GM12878 (cell line): Measurements from ENCODE around the gene SSH3. TPM values are rescaled to one million over a fixed set of nuclear protein-coding genes. Genes with fewer than 3 reads are reported as not detected.

Experiments used
- ASH2L ChIP-seq: fragments of 300-600, 200-600 bp; sonication (generic); IDR thresholded peaks from 2 replicates; pipeline ENCODE4 v1.6.1; 2017; ENCODE audit warnings: low read depth, mild to moderate bottlenecking, borderline replicate concordance
- ATF2 ChIP-seq: IDR thresholded peaks from 2 replicates; pipeline ENCODE4 v1.6.1; 2012; ENCODE audit warnings: low read length, inconsistent platforms
- BACH1 ChIP-seq: fragments of 450-650 bp; IDR thresholded peaks from 2 replicates; pipeline ENCODE4 v1.6.1; 2017; ENCODE audit warnings: mild to moderate bottlenecking, borderline replicate concordance
- CBFB ChIP-seq: IDR thresholded peaks from 2 replicates; pipeline ENCODE4 v1.6.1; 2016; ENCODE audit warnings: antibody characterized with exemption, low read depth
- EP300 ChIP-seq, 2 experiments: fragments of 150-350 bp in 1 of 2; IDR thresholded peaks; 2 replicates each; pipeline ENCODE4 v1.6.1; 2011 to 2012; ENCODE audit warnings: low read depth in 2 of 2, low read length in 2 of 2, borderline replicate concordance in 1 of 2, improper control_type of control experiment in 1 of 2, inconsistent platforms in 1 of 2; ENCODE audit not compliant: control insufficient read depth in 1 of 2
- FOXM1 ChIP-seq: IDR thresholded peaks from 2 replicates; pipeline ENCODE4 v1.6.1; 2012; ENCODE audit warnings: low read depth, mild to moderate bottlenecking, inconsistent platforms, low read length, moderate library complexity
- HCFC1 ChIP-seq: fragments of 150-350 bp; IDR thresholded peaks from 2 replicates; pipeline ENCODE4 v1.6.1; 2014; ENCODE audit warnings: low read length
- JUNB ChIP-seq: IDR thresholded peaks from 2 replicates; pipeline ENCODE4 v1.6.1; 2016; ENCODE audit warnings: antibody characterized with exemption, mild to moderate bottlenecking
- MEF2B ChIP-seq: fragments of 450-650 bp; IDR thresholded peaks from 2 replicates; pipeline ENCODE4 v1.6.1; 2018; ENCODE audit warnings: mild to moderate bottlenecking, moderate library complexity; ENCODE audit not compliant: partially characterized antibody, poor library complexity, severe bottlenecking
- NFYB ChIP-seq: IDR thresholded peaks from 2 replicates; pipeline ENCODE4 v1.6.1; 2011; ENCODE audit warnings: low read depth, mild to moderate bottlenecking, low read length, improper control_type of control experiment, moderate library complexity; ENCODE audit not compliant: insufficient read depth
- NKRF ChIP-seq: fragments of 450-650 bp; conservative IDR thresholded peaks from 2 replicates; pipeline ENCODE4 v1.6.1; 2017; ENCODE audit warnings: mild to moderate bottlenecking, moderate library complexity
- PAX8 ChIP-seq: fragments of 450-650 bp; IDR thresholded peaks from 2 replicates; pipeline ENCODE4 v1.6.1; 2017; ENCODE audit warnings: mild to moderate bottlenecking, moderate library complexity
- PML ChIP-seq: IDR thresholded peaks from 2 replicates; pipeline ENCODE4 v1.6.1; 2012; ENCODE audit warnings: low read length, inconsistent platforms
- POLR2AphosphoS5 ChIP-seq: IDR thresholded peaks from 2 replicates; pipeline ENCODE4 v1.6.1; 2011; ENCODE audit warnings: mild to moderate bottlenecking, low read length, inconsistent platforms
- RAD51 ChIP-seq: fragments of 450-650 bp; IDR thresholded peaks from 2 replicates; pipeline ENCODE4 v1.6.1; 2016; ENCODE audit warnings: moderate library complexity, mild to moderate bottlenecking, inconsistent platforms
- RBBP5 ChIP-seq: fragments of 200-600 bp; sonication (generic); conservative IDR thresholded peaks from 2 replicates; pipeline ENCODE4 v1.6.1; 2016
- RCOR1 ChIP-seq: conservative IDR thresholded peaks from 2 replicates; pipeline ENCODE4 v1.6.1; 2012; ENCODE audit warnings: low read depth, low read length, improper control_type of control experiment
- RUNX3 ChIP-seq: IDR thresholded peaks from 2 replicates; pipeline ENCODE4 v1.6.1; 2012; ENCODE audit warnings: low read length, inconsistent platforms
- SUZ12 ChIP-seq: fragments of 200-600 bp; sonication (generic); IDR thresholded peaks from one replicate; pipeline ENCODE4 v1.6.1; 2018; ENCODE audit warnings: antibody characterized with exemption, mild to moderate bottlenecking; ENCODE audit not compliant: unreplicated experiment
- TCF12 ChIP-seq: IDR thresholded peaks from 2 replicates; pipeline ENCODE4 v1.6.1; 2011; ENCODE audit warnings: low read depth, mild to moderate bottlenecking, low read length
- TCF7 ChIP-seq: IDR thresholded peaks from 2 replicates; pipeline ENCODE4 v1.6.1; 2014; ENCODE audit warnings: antibody characterized with exemption, borderline replicate concordance
- ZBTB40 ChIP-seq: fragments of 450-650 bp; IDR thresholded peaks from 2 replicates; pipeline ENCODE4 v1.6.1; 2016; ENCODE audit warnings: mild to moderate bottlenecking, moderate library complexity, borderline replicate concordance
- ZNF217 ChIP-seq: fragments of 450-650 bp; IDR thresholded peaks from 2 replicates; pipeline ENCODE4 v1.6.1; 2017; ENCODE audit warnings: antibody characterized with exemption, mild to moderate bottlenecking
- ZNF24 ChIP-seq: fragments of 450-650 bp; IDR thresholded peaks from 2 replicates; pipeline ENCODE4 v1.6.1; 2017; ENCODE audit warnings: antibody characterized with exemption, mild to moderate bottlenecking
- ZNF274 ChIP-seq: IDR thresholded peaks from one replicate; pipeline ENCODE4 v1.8.0; 2011; ENCODE audit not compliant: insufficient read length, insufficient read depth
- polyA plus RNA-seq, 11 experiments: library from polyadenylated mRNA; depleted of rRNA in 4 of 11; unstranded in 6 of 11; stranded (reverse) in 5 of 11; fragments of >200 nt; fragmentation: Nextera tagmentation in 4 of 11; fragmentation: Illumina TruSeq in 1 of 11; extraction: Ambion mirVana in 4 of 11; extraction: Trizol in 1 of 11; gene quantifications; 1 replicate in 1 of 11; 2 replicates in 10 of 11; pipeline versions ENCODE4 v1.2.1 to v1.2.3, GENCODE V29; 2011 to 2016; ENCODE audit warnings: inconsistent platforms in 2 of 11, missing spikeins in 2 of 11, low read depth in 1 of 11
- total RNA-seq, 4 experiments: library from RNA; depleted of rRNA in 3 of 4; stranded (reverse); fragments of >200 nt in 3 of 4; fragmentation: Illumina TruSeq in 1 of 4; extraction: Trizol in 1 of 4; gene quantifications; 2 replicates each; pipeline versions ENCODE4 v1.2.1 to v1.2.3, GENCODE V29; 2013 to 2021

SSH3 gene
- total and polyA plus RNA-seq, 10 of the 15 experiments (the other 5 are each of a cell fraction or from before 2014, with no cell fraction given): 0.05 to 0.83 (median 0.28) TPM; not detected in 3

- TF ChIP-seq NKRF: peak; percentile 90
- TF ChIP-seq POLR2AphosphoS5: peak; percentile 95
- peak; percentile 59; the same call in 1 of the 2 replicates for TF ChIP-seq ZBTB40
- no peak for TF ChIP-seq RBBP5
- no peak for TF ChIP-seq RUNX3
- TF ChIP-seq TCF12: peak; percentile 71
- no peak for TF ChIP-seq FOXM1
- TF ChIP-seq TCF7: no peak
- no peak for TF ChIP-seq ATF2
- TF ChIP-seq ASH2L: no peak
- peak; percentile 58 to 67; a peak in 2 of 4 replicates for TF ChIP-seq EP300 (IDR thresholded peaks at IDR 0.05; ENCODE audit: borderline replicate concordance in 1 of 2, control insufficient read depth in 1 of 2, low read depth in 2 of 2, low read length in 2 of 2)
- no peak for TF ChIP-seq PML
- peak; percentile 80 for TF ChIP-seq CBFB
- no peak for TF ChIP-seq ZNF217
- no peak for TF ChIP-seq ZNF24
- peak; percentile 9; the same call in 1 of the 2 replicates for TF ChIP-seq HCFC1
- 0 out of 2 replicates have a peak, but pooled peaks have one; percentile 11 for TF ChIP-seq JUNB
- TF ChIP-seq MEF2B: peak; percentile 100
- TF ChIP-seq PAX8: no peak
- TF ChIP-seq RAD51: no peak
- TF ChIP-seq ZNF274: no peak
- peak; percentile 84 for TF ChIP-seq NFYB
- TF ChIP-seq BACH1: no peak; the same call in 1 of the 2 replicates
- no peak for TF ChIP-seq RCOR1
- no peak for TF ChIP-seq SUZ12
Observed at GRCh38 chr11:67353317-67354074, 50.2 kb downstream of the SSH3 start, which contains the start of gene POLD4 (continued).
